ENCODE data around the gene MAD1L1.

The MAD1L1 gene

DNA sequence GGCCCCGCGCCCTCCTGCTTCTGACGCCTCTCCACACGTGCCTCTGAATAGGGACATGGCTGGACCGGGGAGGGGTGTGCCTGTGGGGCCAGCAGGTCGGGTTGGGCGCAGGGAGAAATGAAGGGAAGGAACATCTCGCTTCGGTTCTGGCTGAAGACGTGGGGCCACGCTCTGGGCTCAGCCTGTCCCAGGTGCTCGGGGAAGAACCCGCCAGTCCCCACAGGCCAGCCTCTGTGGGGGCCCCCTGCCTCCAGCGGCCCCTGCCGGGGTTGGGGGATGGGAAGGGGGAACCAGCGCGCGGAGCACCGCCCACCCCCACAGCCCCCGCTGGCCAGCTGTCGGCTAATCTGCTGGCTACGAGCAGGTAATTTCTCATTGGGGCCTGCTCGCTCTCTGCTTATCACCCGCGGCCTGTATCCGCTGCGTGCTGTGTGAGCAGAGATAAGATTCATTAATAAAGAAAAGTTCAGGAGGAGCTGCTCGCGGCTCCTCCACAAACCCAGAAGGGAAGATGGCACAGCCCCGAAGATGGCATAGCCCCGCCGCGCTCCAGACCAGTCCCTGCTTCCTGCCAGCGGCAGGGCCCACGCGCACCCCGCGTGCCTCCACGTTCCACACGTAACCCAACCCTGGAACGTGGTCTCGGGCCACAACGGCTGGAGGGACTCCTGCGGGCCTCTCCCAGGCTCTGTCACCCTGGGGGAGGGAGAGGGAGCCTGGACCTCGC is 376.4 kb downstream of the MAD1L1 start:
- TF ChIP-seq, protein P1, sequence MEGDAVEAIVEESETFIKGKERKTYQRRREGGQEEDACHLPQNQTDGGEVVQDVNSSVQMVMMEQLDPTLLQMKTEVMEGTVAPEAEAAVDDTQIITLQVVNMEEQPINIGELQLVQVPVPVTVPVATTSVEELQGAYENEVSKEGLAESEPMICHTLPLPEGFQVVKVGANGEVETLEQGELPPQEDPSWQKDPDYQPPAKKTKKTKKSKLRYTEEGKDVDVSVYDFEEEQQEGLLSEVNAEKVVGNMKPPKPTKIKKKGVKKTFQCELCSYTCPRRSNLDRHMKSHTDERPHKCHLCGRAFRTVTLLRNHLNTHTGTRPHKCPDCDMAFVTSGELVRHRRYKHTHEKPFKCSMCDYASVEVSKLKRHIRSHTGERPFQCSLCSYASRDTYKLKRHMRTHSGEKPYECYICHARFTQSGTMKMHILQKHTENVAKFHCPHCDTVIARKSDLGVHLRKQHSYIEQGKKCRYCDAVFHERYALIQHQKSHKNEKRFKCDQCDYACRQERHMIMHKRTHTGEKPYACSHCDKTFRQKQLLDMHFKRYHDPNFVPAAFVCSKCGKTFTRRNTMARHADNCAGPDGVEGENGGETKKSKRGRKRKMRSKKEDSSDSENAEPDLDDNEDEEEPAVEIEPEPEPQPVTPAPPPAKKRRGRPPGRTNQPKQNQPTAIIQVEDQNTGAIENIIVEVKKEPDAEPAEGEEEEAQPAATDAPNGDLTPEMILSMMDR (IDR thresholded peaks at IDR 0.05; ENCODE audit: low read depth, low read length, missing control alignments), result no peak
- in situ Hi-C loops (cut with HindIII; ENCODE audit: low sequenced_read_pairs), result no loop called here
- no peak overlapping the region for H3K4me3 ChIP-seq (ENCODE audit: low read depth, low read length)
- no peak for DNase-seq (ENCODE audit: low read depth)

DNA sequence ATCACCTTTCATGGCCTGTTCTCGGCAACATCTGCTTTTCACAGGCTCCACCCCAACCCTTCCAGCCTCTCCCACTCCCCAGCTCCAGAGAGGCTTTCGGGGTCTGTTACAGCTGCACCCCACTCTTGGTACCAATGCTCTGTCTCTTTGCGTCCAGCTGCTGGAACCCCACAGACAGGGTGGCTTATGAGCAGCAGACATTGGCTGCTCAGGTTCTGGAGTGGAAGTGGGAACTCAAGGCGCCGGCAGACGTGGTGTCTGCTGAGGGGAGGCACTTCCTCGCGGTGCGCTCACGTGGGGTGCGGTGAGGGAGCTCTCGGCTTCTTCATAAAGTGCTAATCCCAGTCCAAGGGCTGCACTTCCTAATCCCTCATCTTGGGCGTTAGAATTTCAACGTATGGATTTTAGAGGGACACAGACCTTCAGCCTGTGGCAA is 377.0 kb downstream of the MAD1L1 start:
- H3K4me3 ChIP-seq (ENCODE audit: low read depth, low read length), result no peak overlapping the region
- in situ Hi-C loops (cut with HindIII; ENCODE audit: low sequenced_read_pairs), result no loop called here
- TF ChIP-seq, protein P1 (IDR thresholded peaks at IDR 0.05; ENCODE audit: low read depth, low read length, missing control alignments), result no peak
- DNase-seq (ENCODE audit: low read depth), result no peak

DNA sequence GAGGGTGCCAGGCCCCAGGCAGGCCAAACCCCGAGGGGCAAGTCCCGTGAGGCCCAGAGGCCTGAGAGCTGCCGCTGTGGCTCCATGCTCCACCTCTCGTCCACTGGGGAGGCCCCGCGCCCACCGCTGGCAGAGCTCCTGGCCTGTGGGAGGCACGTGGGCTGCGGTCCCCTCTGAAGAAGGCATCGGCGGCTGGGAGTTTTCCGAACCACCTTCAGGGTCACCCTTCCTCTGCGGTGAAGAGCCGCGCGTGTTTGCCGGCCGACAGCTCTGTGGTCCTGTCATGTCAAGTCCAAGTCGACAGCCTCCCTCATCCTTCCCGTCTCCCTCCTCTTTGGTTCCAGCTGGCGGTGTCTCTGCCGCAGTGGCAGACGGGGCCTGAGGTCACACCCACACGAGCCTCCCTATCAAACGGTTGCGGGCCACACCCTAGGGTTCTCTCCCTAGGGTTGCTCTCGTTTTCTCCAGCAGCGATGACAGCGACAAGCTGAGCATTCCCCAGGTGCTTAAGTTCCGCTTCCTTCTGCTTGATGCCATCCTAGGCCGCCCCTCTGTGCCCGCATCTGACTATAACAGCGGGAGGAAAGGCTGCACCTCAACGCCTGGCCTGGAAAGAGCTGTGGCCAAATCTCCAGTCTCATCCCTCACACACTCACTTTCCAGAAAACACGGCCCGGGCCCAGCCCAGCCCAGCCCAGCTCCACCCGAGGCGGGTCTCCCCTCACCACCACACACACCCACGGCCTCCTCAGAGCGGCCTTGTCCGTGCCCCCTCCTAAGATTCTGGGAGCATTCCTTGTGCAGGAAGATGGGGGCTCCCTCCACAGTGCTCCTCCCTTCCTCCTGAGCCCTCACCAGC is 377.6 kb downstream of the MAD1L1 start:
- TF ChIP-seq, protein P1 (IDR thresholded peaks at IDR 0.05; ENCODE audit: low read depth, low read length, missing control alignments), result no peak
- in situ Hi-C loops (cut with HindIII; ENCODE audit: low sequenced_read_pairs), result no loop called here
- DNase-seq (ENCODE audit: low read depth), result no peak
- no peak overlapping the region for H3K4me3 ChIP-seq (ENCODE audit: low read depth, low read length)

DNA sequence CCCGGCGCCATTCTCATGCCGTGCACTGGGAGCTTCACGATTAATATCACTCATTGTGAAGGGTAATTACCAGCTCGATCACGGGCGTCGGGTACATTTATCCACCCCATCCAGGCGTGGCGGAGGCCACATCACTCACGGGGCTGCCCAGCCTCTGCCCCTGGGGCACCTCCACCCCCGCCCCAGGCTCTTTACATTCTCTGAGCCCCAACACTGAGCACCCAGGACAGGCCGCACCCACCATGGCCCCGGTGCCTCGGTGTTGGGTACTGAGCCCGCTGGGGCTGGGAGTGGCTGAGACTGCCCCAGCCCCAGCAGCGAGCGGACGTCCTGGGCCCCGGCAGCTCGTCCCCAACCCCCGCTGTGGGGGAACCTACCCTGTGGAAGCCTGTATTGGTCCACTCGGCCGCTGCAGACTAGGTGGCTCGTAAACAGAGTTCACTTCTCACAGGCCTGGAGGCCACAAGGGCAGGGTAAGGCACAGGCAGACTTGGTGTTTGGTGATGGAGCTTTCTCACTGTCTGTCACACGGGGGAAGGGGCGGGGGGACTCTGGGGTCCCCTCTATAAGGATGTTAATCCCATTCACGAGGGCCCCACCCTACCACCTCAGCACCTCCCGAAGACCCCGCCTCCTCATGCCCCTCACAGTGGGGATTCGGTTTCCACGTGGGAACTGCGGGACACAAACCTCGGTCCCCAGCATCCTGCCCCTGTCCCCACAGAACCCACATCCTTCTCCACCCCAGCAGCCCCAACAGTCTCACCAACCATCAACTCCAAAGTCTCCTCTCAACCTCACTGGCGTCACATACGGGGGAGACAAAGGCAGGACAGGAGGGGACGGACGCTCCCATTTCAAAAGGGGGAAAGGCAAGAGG is 378.5 kb downstream of the MAD1L1 start:
- TF ChIP-seq, protein P1 (IDR thresholded peaks at IDR 0.05; ENCODE audit: low read depth, low read length, missing control alignments), result no peak
- in situ Hi-C loops (cut with HindIII; ENCODE audit: low sequenced_read_pairs), result no loop called here
- DNase-seq (ENCODE audit: low read depth), result no peak
- H3K4me3 ChIP-seq (ENCODE audit: low read depth, low read length), result no peak overlapping the region

DNA sequence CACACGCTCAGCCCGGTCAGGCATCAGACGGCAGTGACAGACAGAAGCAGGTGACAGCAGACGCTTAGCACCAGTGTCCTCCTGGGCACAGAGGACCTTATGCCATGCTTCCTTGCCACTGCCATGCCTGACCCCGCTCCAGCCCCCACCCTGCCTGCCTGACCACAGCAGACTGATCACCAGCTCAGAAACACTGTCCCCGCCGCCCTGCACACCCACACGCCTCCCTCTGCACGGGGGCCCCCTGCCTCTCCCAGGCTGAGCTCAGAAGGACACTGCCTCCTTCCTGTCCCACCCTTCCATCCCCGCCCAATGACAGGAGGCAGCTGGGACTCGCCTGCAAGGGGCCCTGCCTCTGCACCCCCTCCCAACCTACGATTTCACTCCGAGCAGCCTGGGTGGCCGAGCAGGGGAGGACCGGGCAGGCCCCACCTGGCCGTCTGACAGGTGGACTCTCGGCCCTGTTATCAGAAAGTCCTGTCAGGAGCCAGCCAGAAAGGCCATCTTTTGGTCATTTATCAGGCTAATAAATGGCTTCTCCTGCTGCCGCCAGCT is 379.2 kb downstream of the MAD1L1 start:
- no peak overlapping the region for H3K4me3 ChIP-seq (ENCODE audit: low read depth, low read length)
- in situ Hi-C loops (cut with HindIII; ENCODE audit: low sequenced_read_pairs), result no loop called here
- TF ChIP-seq, protein P1 (IDR thresholded peaks at IDR 0.05; ENCODE audit: low read depth, low read length, missing control alignments), result no peak
- DNase-seq (ENCODE audit: low read depth), result no peak

Measured in astrocyte of the cerebellum (primary cell).